Tibial nerve (tissue), 4 donors: ENCODE measurements around the gene NR1H3. TPM values are rescaled to one million over a fixed set of nuclear protein-coding genes. Genes with fewer than 3 reads are reported as not detected.

ENCODE experiments used
- DNase-seq, 2 donors: peaks; one replicate each; pipeline ENCODE4 v3.0.0-alpha.2; 2019; ENCODE audit warnings: low spot score in 2 of 2
- H3K27ac ChIP-seq, 4 donors: fragments of 200-600 bp; sonication (generic) in 3 of 4; one replicate each; pipeline ENCODE4 v1.5.1; 2017 to 2019; ENCODE audit warnings: mild to moderate bottlenecking in 1 of 4
- H3K27me3 ChIP-seq, 2 donors: fragments of 200-600 bp; sonication (generic) in 1 of 2; one replicate each; pipeline versions ENCODE4 v1.5.1 to v1.6.0; 2017 to 2019
- H3K36me3 ChIP-seq, 3 donors: fragments of 200-600 bp; sonication (generic); one replicate each; pipeline ENCODE4 v1.5.1; 2018 to 2019
- H3K4me1 ChIP-seq, 4 donors: fragments of 200-600 bp; sonication (generic) in 3 of 4; one replicate each; pipeline ENCODE4 v1.5.1; 2017 to 2019
- H3K4me3 ChIP-seq, 4 donors: fragments of 200-600 bp; sonication (generic) in 3 of 4; one replicate each; pipeline ENCODE4 v1.5.1; 2017 to 2019; ENCODE audit warnings: mild to moderate bottlenecking in 1 of 4, moderate library complexity in 1 of 4
- H3K9me3 ChIP-seq, 4 donors: fragments of 200-600 bp; sonication (generic) in 3 of 4; one replicate each; pipeline ENCODE4 v1.5.1; 2017 to 2019
- CTCF ChIP-seq, 5 experiments: fragments of 200-600 bp in 3 of 5; fragments of 450-650 bp in 2 of 5; sonication (generic) in 3 of 5; IDR thresholded peaks; one replicate each; pipeline ENCODE4 v1.5.1; 2016 to 2019; ENCODE audit warnings: antibody characterized with exemption in 5 of 5, mild to moderate bottlenecking in 3 of 5, moderate library complexity in 2 of 5
- EP300 ChIP-seq, 2 donors: sonication (generic); formaldehyde crosslinking; IDR thresholded peaks; one replicate each; pipeline ENCODE4 v1.6.1; 2017; ENCODE audit warnings: antibody characterized with exemption in 2 of 2, mild to moderate bottlenecking in 1 of 2
- POLR2A ChIP-seq, 2 donors: fragments of 450-650 bp; IDR thresholded peaks; one replicate each; pipeline ENCODE4 v1.6.1; 2017; ENCODE audit warnings: antibody characterized with exemption in 2 of 2, mild to moderate bottlenecking in 2 of 2, moderate library complexity in 2 of 2
- WGBS, 2 donors: methylation state at CpG; one replicate each; pipeline ENCODE4 v1.1.5; 2018; 5-methylcytosine and 5-hydroxymethylcytosine counted together
- total RNA-seq, 4 donors: library from RNA; depleted of rRNA; stranded (reverse); fragments of >200 nt; gene quantifications; one replicate each; pipeline ENCODE4 v1.1.0, GENCODE V29; 2016

The NR1H3 gene
- total RNA-seq, 4 donors from 2014 or later: 92.7 to 218 (median 124) TPM

GRCh38 chr11:47248304-47248663 is 9.5 kb upstream of the NR1H3 start:
- Histone ChIP-seq H3K36me3 (peaks cover 0 to 38% (median 11%) of the 10 kb centered on the region in 3 donors), H3K27ac (peak overlapping the region; percentile 60 to 94 (median 84)), H3K4me1 (peaks cover 0 to 44% (median 18%) of the 10 kb centered on the region in 4 donors), H3K4me3 (peak overlapping the region; percentile 64 to 75 (median 68)), H3K9me3 (no peaks in the 10 kb centered on the region), H3K27me3 (no peaks in the 10 kb centered on the region)
- 0 to 3% methylated on average over 7 of the region's 7 CpGs for WGBS, 2 donors
- no peak for DNase-seq
- TF ChIP-seq POLR2A (IDR thresholded peaks at IDR 0.05) (no peak), CTCF (IDR thresholded peaks at IDR 0.05) (no peak), EP300 (IDR thresholded peaks at IDR 0.05) (no peak)

- peak within 1 kb of the TSS; percentile 64 to 75 (median 68) for H3K4me3 ChIP-seq
- peaks cover 0 to 50% (median 22%) of the 10 kb centered on the region in 4 donors for H3K4me1 ChIP-seq
- peaks cover 0 to 33% (median 6%) of the 10 kb centered on the region in 3 donors for H3K36me3 ChIP-seq
- WGBS, 2 donors: 0% methylated on average over 39 to 44 of the region's 45 CpGs
- no peaks in the 10 kb centered on the region for H3K9me3 ChIP-seq
- TF ChIP-seq CTCF (IDR thresholded peaks at IDR 0.05) (peak in 2 of 5 experiments; percentile 20 to 52), EP300 (IDR thresholded peaks at IDR 0.05) (peak; percentile 24 to 89), POLR2A (IDR thresholded peaks at IDR 0.05) (peak; percentile 34 to 55)
- DNase-seq: peak; percentile 81 to 84
- peak within 1 kb of the TSS; percentile 60 to 94 (median 84) for H3K27ac ChIP-seq
- no peaks in the 10 kb centered on the region for H3K27me3 ChIP-seq
Observed at GRCh38 chr11:47248664-47249377, 9.0 kb upstream of the NR1H3 start, which contains the start of gene ACP2. TSS of gene ACP2 (minus strand) at chr11:47248814. CDS start at chr11:47248789, 25 bp downstream.

GRCh38 chr11:47249378-47249715 is 8.4 kb upstream of the NR1H3 start:
- Histone ChIP-seq H3K36me3 (peaks cover 0 to 28% (median 6%) of the 10 kb centered on the region in 3 donors), H3K9me3 (no peaks in the 10 kb centered on the region), H3K27me3 (no peaks in the 10 kb centered on the region), H3K4me1 (peaks cover 0 to 55% (median 27%) of the 10 kb centered on the region in 4 donors), H3K4me3 (peak overlapping the region; percentile 64 to 75 (median 68)), H3K27ac (peak overlapping the region in 3 of 4 donors; percentile 79 to 94 (median 90))
- no peak for TF ChIP-seq EP300 (IDR thresholded peaks at IDR 0.05)
- no peak for TF ChIP-seq CTCF (IDR thresholded peaks at IDR 0.05)
- no peak for TF ChIP-seq POLR2A (IDR thresholded peaks at IDR 0.05)
- WGBS, 2 donors: 58 to 63% methylated on average over 3 of the region's 3 CpGs
- no peak for DNase-seq

GRCh38 chr11:47251751-47252150 is 6.0 kb upstream of the NR1H3 start:
- Histone ChIP-seq H3K9me3 (no peaks in the 10 kb centered on the region), H3K27ac (peak overlapping the region in 2 of 4 donors; percentile 39 to 43), H3K27me3 (no peaks in the 10 kb centered on the region), H3K36me3 (peaks cover 0 to 4% (median 0%) of the 10 kb centered on the region in 3 donors), H3K4me1 (peaks cover 0 to 69% (median 41%) of the 10 kb centered on the region in 4 donors), H3K4me3 (no peak overlapping the region)
- TF ChIP-seq EP300 (IDR thresholded peaks at IDR 0.05) (no peak), CTCF (IDR thresholded peaks at IDR 0.05) (no peak), POLR2A (IDR thresholded peaks at IDR 0.05) (no peak)
- WGBS, 2 donors: 63 to 65% methylated on average over 3 of the region's 3 CpGs
- DNase-seq: no peak

- Histone ChIP-seq H3K4me1 (peaks cover 0 to 73% (median 46%) of the 10 kb centered on the region in 4 donors), H3K27ac (peak overlapping the region; percentile 76 to 95 (median 84)), H3K4me3 (no peak overlapping the region), H3K27me3 (no peaks in the 10 kb centered on the region), H3K9me3 (no peaks in the 10 kb centered on the region), H3K36me3 (no peaks in the 10 kb centered on the region)
- WGBS, 2 donors: 88 to 100% methylated on average over 2 of the region's 2 CpGs
- DNase-seq: no peak
- no peak for TF ChIP-seq POLR2A (IDR thresholded peaks at IDR 0.05)
- no peak for TF ChIP-seq EP300 (IDR thresholded peaks at IDR 0.05)
- TF ChIP-seq CTCF (IDR thresholded peaks at IDR 0.05): no peak
Observed at GRCh38 chr11:47253660-47254059, 4.1 kb upstream of the NR1H3 start.
